Upper lobe of left lung (tissue), 6 donors: ENCODE data around the gene ARNT2. TPM values are rescaled to one million over a fixed set of nuclear protein-coding genes. Genes with fewer than 3 reads are reported as not detected.

Experiments used
- ATAC-seq, 2 donors: fragments of 200-7000 bp; cut with Tn5 transposase; one replicate each; pipeline ENCODE4 v1.9.1; 2022; ENCODE audit warnings: mild to moderate bottlenecking in 2 of 2, moderate library complexity in 2 of 2; ENCODE audit not compliant: low FRiP score in 2 of 2
- DNase-seq, 2 donors: peaks; one replicate each; pipeline ENCODE4 v3.0.0-alpha.2; 2019 to 2020
- H3K27ac ChIP-seq, 4 donors: fragments of 200-600 bp; sonication (generic); one replicate each; pipeline ENCODE4 v1.5.1; 2016 to 2019
- H3K27me3 ChIP-seq, 4 donors: fragments of 200-600 bp; sonication (generic); one replicate each; pipeline ENCODE4 v1.5.1; 2017 to 2019
- H3K36me3 ChIP-seq, 4 donors: fragments of 200-600 bp; sonication (generic); one replicate each; pipeline ENCODE4 v1.5.1; 2016 to 2019
- H3K4me1 ChIP-seq, 4 donors: fragments of 200-600 bp; sonication (generic); one replicate each; pipeline ENCODE4 v1.5.1; 2018 to 2019
- H3K4me3 ChIP-seq, 4 donors: fragments of 200-600 bp; sonication (generic); one replicate each; pipeline ENCODE4 v1.5.1; 2017 to 2019; ENCODE audit warnings: mild to moderate bottlenecking in 2 of 4, moderate library complexity in 1 of 4
- H3K9me3 ChIP-seq, 4 donors: fragments of 200-600 bp; sonication (generic); one replicate each; pipeline ENCODE4 v1.5.1; 2018 to 2019
- CTCF ChIP-seq, 6 experiments: fragments of 450-650 bp in 4 of 6; fragments of 200-600 bp in 2 of 6; sonication (generic) in 2 of 6; IDR thresholded peaks; one replicate each; pipeline ENCODE4 v1.5.1; 2016 to 2019; ENCODE audit warnings: antibody characterized with exemption in 6 of 6
- EP300 ChIP-seq, 4 donors: sonication (generic); formaldehyde crosslinking; IDR thresholded peaks; one replicate each; pipeline ENCODE4 v1.5.1; 2017; ENCODE audit warnings: antibody characterized with exemption in 4 of 4, control low read depth in 2 of 4
- POLR2A ChIP-seq, 4 donors: fragments of 450-650 bp; IDR thresholded peaks; one replicate each; pipeline ENCODE4 v1.5.1; 2016 to 2017; ENCODE audit warnings: antibody characterized with exemption in 4 of 4, mild to moderate bottlenecking in 2 of 4
- POLR2AphosphoS5 ChIP-seq, 2 donors: sonication (generic); formaldehyde crosslinking; IDR thresholded peaks; one replicate each; pipeline ENCODE4 v1.5.1; 2017; ENCODE audit warnings: antibody characterized with exemption in 2 of 2
- WGBS, 2 donors: methylation state at CpG; one replicate each; pipeline ENCODE4 v1.1.5; 2017 to 2018; 5-methylcytosine and 5-hydroxymethylcytosine counted together
- total RNA-seq, 6 donors: library from RNA; depleted of rRNA in 4 of 6; stranded (reverse); fragments of >200 nt in 4 of 6; gene quantifications; one replicate each; pipeline versions ENCODE4 v1.1.0 to v1.2.1, GENCODE V29; 2016 to 2021
- donor health status: DM: no; HTN: no; CAD: no; lungs with moderate emphysema.
- donor health status: DM: no; HTN: yes; CAD: no; lungs with severe emphysema.

ARNT2 gene
- total RNA-seq, 6 donors from 2014 or later: 4.7 to 26.9 (median 8.4) TPM

DNA sequence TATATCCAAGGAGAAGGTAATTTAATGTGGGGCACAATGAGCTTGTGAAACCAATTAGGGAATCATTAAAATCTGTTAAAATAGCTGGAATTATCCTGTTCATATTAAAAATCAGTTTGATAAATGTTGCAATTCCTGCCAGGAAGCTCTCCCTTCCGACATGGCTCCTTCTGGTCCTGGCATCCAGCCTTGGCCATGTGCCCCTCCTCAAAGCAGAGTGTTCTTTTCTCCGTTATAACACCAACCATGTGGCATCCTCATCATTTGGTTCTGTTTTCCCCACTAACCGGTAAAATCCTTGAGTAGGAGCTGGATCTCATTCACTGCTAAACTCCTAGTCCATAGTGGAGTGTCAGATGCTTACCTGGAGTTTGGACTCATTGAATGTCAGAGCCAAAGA, 127.2 kb downstream of the ARNT2 start:
- no peak for DNase-seq
- H3K36me3 ChIP-seq: no peaks in the 10 kb centered on the region
- ATAC-seq: peak in 1 of 2 donors; percentile 12
- TF ChIP-seq POLR2AphosphoS5 (IDR thresholded peaks at IDR 0.05): no peak
- no peak for TF ChIP-seq POLR2A (IDR thresholded peaks at IDR 0.05)
- peaks cover 13 to 17% (median 15%) of the 10 kb centered on the region in 4 donors for H3K4me1 ChIP-seq
- no peaks in the 10 kb centered on the region for H3K27me3 ChIP-seq
- H3K4me3 ChIP-seq: no peak overlapping the region
- H3K27ac ChIP-seq: peak overlapping the region; percentile 4 to 55 (median 48)
- H3K9me3 ChIP-seq: no peaks in the 10 kb centered on the region
- WGBS, 2 donors: 28 to 34% methylated on average over 3 of the region's 3 CpGs

DNA sequence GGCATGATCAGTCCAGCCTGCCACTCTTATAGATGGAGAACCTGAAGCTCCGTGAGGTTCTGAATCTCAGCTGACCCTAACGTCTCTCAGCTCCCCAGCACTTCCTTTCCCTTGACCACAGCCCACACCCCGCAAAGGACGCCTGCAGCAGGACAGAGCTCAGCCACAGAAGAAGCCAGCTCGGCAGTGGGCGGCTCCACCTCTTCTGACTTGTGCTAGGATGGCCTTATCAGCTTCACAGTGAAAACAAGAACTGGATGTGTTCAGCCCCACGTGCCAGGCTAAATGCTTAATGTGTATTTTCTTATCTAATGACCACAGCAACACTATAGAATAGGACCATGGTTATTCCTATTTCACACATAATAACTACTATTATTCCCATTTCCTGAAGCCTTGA, 127.6 kb downstream of the ARNT2 start:
- H3K36me3 ChIP-seq: no peaks in the 10 kb centered on the region
- WGBS, 2 donors: 49 to 66% methylated on average over 7 of the region's 7 CpGs
- H3K9me3 ChIP-seq: no peaks in the 10 kb centered on the region
- H3K4me1 ChIP-seq: peaks cover 13 to 17% (median 15%) of the 10 kb centered on the region in 4 donors
- H3K4me3 ChIP-seq: no peak overlapping the region
- DNase-seq (peak in 1 of 2 donors; percentile 10), ATAC-seq (peak in 1 of 2 donors; percentile 20)
- H3K27me3 ChIP-seq: no peaks in the 10 kb centered on the region
- H3K27ac ChIP-seq: peak overlapping the region; percentile 4 to 55 (median 48)
- TF ChIP-seq EP300 (IDR thresholded peaks at IDR 0.05) (no peak), POLR2AphosphoS5 (IDR thresholded peaks at IDR 0.05) (peak in 1 of 2 donors; percentile 6), CTCF (IDR thresholded peaks at IDR 0.05) (no peak), POLR2A (IDR thresholded peaks at IDR 0.05) (no peak)

- H3K36me3 ChIP-seq: no peaks in the 10 kb centered on the region
- no peak for ATAC-seq
- WGBS, 2 donors: 81 to 82% methylated on average over 4 of the region's 4 CpGs
Measured at GRCh38 chr15:80533790-80534333, 129.7 kb downstream of the ARNT2 start.

DNA sequence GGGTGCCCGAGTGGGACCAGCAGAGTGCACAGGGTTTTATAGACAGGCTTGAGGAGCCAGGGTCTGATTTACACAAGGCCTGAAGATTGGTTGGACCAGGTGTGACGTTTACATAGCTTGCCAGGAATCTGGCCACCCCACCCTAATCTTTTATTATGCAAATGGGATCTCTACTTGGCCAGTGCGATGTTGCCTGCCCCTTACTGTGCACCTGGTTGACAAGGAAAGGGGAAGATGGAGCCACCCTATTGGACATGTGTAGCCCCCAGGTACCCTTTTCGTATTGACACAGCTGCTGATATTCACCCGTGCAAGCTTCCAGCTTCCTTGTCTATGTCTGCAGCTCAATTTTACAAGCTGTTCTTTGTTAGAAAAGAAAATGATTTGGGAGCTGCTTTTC, 132.0 kb downstream of the ARNT2 start:
- no peak for DNase-seq
- H3K36me3 ChIP-seq: no peaks in the 10 kb centered on the region
- H3K9me3 ChIP-seq: no peaks in the 10 kb centered on the region
- H3K27ac ChIP-seq: no peak overlapping the region
- 82 to 83% methylated on average over 5 of the region's 5 CpGs for WGBS, 2 donors
- TF ChIP-seq POLR2A (IDR thresholded peaks at IDR 0.05) (no peak), POLR2AphosphoS5 (IDR thresholded peaks at IDR 0.05) (no peak), CTCF (IDR thresholded peaks at IDR 0.05) (no peak), EP300 (IDR thresholded peaks at IDR 0.05) (no peak)
- ATAC-seq: no peak
- peaks cover 6 to 8% (median 7%) of the 10 kb centered on the region in 4 donors for H3K4me1 ChIP-seq
- H3K4me3 ChIP-seq: no peak overlapping the region
- H3K27me3 ChIP-seq: no peaks in the 10 kb centered on the region

More at GRCh38 chr15:80533790-80534333, 129.7 kb downstream of the ARNT2 start:
- H3K27me3 ChIP-seq: no peaks in the 10 kb centered on the region
- no peak overlapping the region for H3K27ac ChIP-seq
- H3K4me3 ChIP-seq: no peak overlapping the region
- H3K9me3 ChIP-seq: no peaks in the 10 kb centered on the region
- peaks cover 13 to 17% (median 15%) of the 10 kb centered on the region in 4 donors for H3K4me1 ChIP-seq
- TF ChIP-seq EP300 (IDR thresholded peaks at IDR 0.05): no peak
- no peak for TF ChIP-seq POLR2A (IDR thresholded peaks at IDR 0.05)
- TF ChIP-seq CTCF (IDR thresholded peaks at IDR 0.05): no peak
- no peak for TF ChIP-seq POLR2AphosphoS5 (IDR thresholded peaks at IDR 0.05)
- no peak for DNase-seq

- no peaks in the 10 kb centered on the region for H3K9me3 ChIP-seq
- H3K27ac ChIP-seq: no peak overlapping the region
- no peak for DNase-seq
- TF ChIP-seq CTCF (IDR thresholded peaks at IDR 0.05) (no peak), EP300 (IDR thresholded peaks at IDR 0.05) (no peak), POLR2A (IDR thresholded peaks at IDR 0.05) (no peak), POLR2AphosphoS5 (IDR thresholded peaks at IDR 0.05) (no peak)
- ATAC-seq: no peak
- no peaks in the 10 kb centered on the region for H3K27me3 ChIP-seq
- no peak overlapping the region for H3K4me3 ChIP-seq
- peaks cover 1 to 5% (median 3%) of the 10 kb centered on the region in 4 donors for H3K4me1 ChIP-seq
- H3K36me3 ChIP-seq: no peaks in the 10 kb centered on the region
- WGBS, 2 donors: 92 to 93% methylated on average over 2 of the region's 2 CpGs
Measured at GRCh38 chr15:80536716-80537115, 132.5 kb downstream of the ARNT2 start.
